H9 (cell line): ENCODE results near the gene ATRIP. TPM values are rescaled to one million over a fixed set of nuclear protein-coding genes. Genes with fewer than 3 reads are reported as not detected.
A peak's percentile ranks its signal among the peaks of the same experiment; 100 is the strongest.

Experiments used
- DNase-seq: peaks from one replicate; pipeline ENCODE4 v3.0.0-alpha.2; 2017
- H2AFZ ChIP-seq: one replicate; pipeline ENCODE4 v1.6.1; 2013; ENCODE audit warnings: mild to moderate bottlenecking, low read length, control low read depth, moderate library complexity
- H2AK5ac ChIP-seq: 2 replicates; pipeline ENCODE4 v1.6.1; 2013; ENCODE audit warnings: low read length, control low read depth, mixed read lengths; ENCODE audit not compliant: insufficient read length
- H2BK120ac ChIP-seq: one replicate; pipeline ENCODE4 v1.6.1; 2013; ENCODE audit warnings: low read depth, mild to moderate bottlenecking, low read length, control low read depth, inconsistent platforms; ENCODE audit not compliant: poor library complexity, severe bottlenecking
- H2BK12ac ChIP-seq: 2 replicates; pipeline ENCODE4 v1.6.1; 2013; ENCODE audit warnings: low read length, control low read depth, mixed read lengths, low read depth; ENCODE audit not compliant: insufficient read length
- H2BK15ac ChIP-seq: 2 replicates; pipeline ENCODE4 v1.6.1; 2013; ENCODE audit warnings: low read depth, low read length, control low read depth
- H2BK20ac ChIP-seq: one replicate; pipeline ENCODE4 v1.6.1; 2013; ENCODE audit warnings: low read depth, mild to moderate bottlenecking, low read length, control low read depth, inconsistent platforms; ENCODE audit not compliant: poor library complexity, severe bottlenecking
- H2BK5ac ChIP-seq: 2 replicates; pipeline ENCODE4 v1.6.1; 2013; ENCODE audit warnings: low read length, control low read depth, mixed read lengths; ENCODE audit not compliant: insufficient read length
- H3K14ac ChIP-seq: 2 replicates; pipeline ENCODE4 v1.6.1; 2013; ENCODE audit warnings: low read length, control low read depth; ENCODE audit not compliant: insufficient read depth
- H3K18ac ChIP-seq: 2 replicates; pipeline ENCODE4 v1.6.1; 2013; ENCODE audit warnings: low read depth, mild to moderate bottlenecking, mixed read lengths, low read length, control low read depth; ENCODE audit not compliant: insufficient read length
- H3K23ac ChIP-seq: 2 replicates; pipeline ENCODE4 v1.6.1; 2013; ENCODE audit warnings: low read length, control low read depth, mixed read lengths, low read depth; ENCODE audit not compliant: insufficient read length
- H3K23me2 ChIP-seq: 2 replicates; pipeline ENCODE4 v1.6.1; 2013; ENCODE audit warnings: low read depth, mild to moderate bottlenecking, mixed read lengths, low read length, control low read depth; ENCODE audit not compliant: insufficient read length, poor library complexity, severe bottlenecking
- H3K27ac ChIP-seq: 2 replicates; pipeline ENCODE4 v1.5.1; 2013; ENCODE audit warnings: low read length, control low read depth, mixed read lengths, low read depth; ENCODE audit not compliant: insufficient read length
- H3K27me3 ChIP-seq: 2 replicates; pipeline ENCODE4 v1.6.1; 2013; ENCODE audit warnings: low read length, control low read depth, inconsistent platforms; ENCODE audit not compliant: insufficient read depth
- H3K4ac ChIP-seq: 2 replicates; pipeline ENCODE4 v1.6.1; 2013; ENCODE audit warnings: low read depth, mild to moderate bottlenecking, control low read depth, inconsistent platforms, low read length, moderate library complexity
- H3K4me1 ChIP-seq: 2 replicates; pipeline ENCODE4 v1.6.1; 2013; ENCODE audit warnings: low read length, control low read depth, inconsistent platforms; ENCODE audit not compliant: insufficient read depth
- H3K4me2 ChIP-seq: 2 replicates; pipeline ENCODE4 v1.6.1; 2013; ENCODE audit warnings: low read length, control low read depth, mixed read lengths; ENCODE audit not compliant: insufficient read length, insufficient read depth
- H3K56ac ChIP-seq: 2 replicates; pipeline ENCODE4 v1.6.1; 2013; ENCODE audit warnings: low read depth, mild to moderate bottlenecking, mixed read lengths, low read length, control low read depth; ENCODE audit not compliant: insufficient read length
- H3K79me1 ChIP-seq: 2 replicates; pipeline ENCODE4 v1.6.1; 2013; ENCODE audit warnings: low read depth, mild to moderate bottlenecking, moderate library complexity, low read length, control low read depth, inconsistent platforms; ENCODE audit not compliant: insufficient read depth, poor library complexity, severe bottlenecking
- H3K79me2 ChIP-seq: 2 replicates; pipeline ENCODE4 v1.6.1; 2013; ENCODE audit warnings: low read length, control low read depth, inconsistent platforms; ENCODE audit not compliant: insufficient read depth
- H3K9ac ChIP-seq: 2 replicates; pipeline ENCODE4 v1.6.1; 2013; ENCODE audit warnings: low read length, control low read depth, mixed read lengths; ENCODE audit not compliant: insufficient read length; ENCODE audit errors: extremely low read depth
- H3K9me3 ChIP-seq: one replicate; pipeline ENCODE4 v1.6.1; 2013; ENCODE audit warnings: low read depth, low read length, inconsistent platforms; ENCODE audit not compliant: control insufficient read depth
- H3T11ph ChIP-seq: one replicate; pipeline ENCODE4 v1.6.1; 2013; ENCODE audit warnings: mild to moderate bottlenecking, low read length, control low read depth, inconsistent platforms
- H4K20me1 ChIP-seq: one replicate; pipeline ENCODE4 v1.6.1; 2013; ENCODE audit not compliant: control insufficient read depth, insufficient read length, insufficient read depth
- H4K5ac ChIP-seq: 2 replicates; pipeline ENCODE4 v1.6.1; 2013; ENCODE audit warnings: low read depth, mild to moderate bottlenecking, mixed read lengths, low read length, control low read depth; ENCODE audit not compliant: insufficient read length
- H4K8ac ChIP-seq: replicated peaks from 2 replicates; pipeline ENCODE4 v1.6.1; 2013; ENCODE audit warnings: low read length, control low read depth, mixed read lengths, low read depth; ENCODE audit not compliant: insufficient read length
- H4K91ac ChIP-seq: 2 replicates; pipeline ENCODE4 v1.6.1; 2013; ENCODE audit warnings: low read depth, mild to moderate bottlenecking, moderate library complexity, mixed read lengths, low read length, control low read depth; ENCODE audit not compliant: insufficient read length
- H3K27ac Mint-ChIP-seq, 3 experiments: 2 replicates in 2 of 3; 3 replicates in 1 of 3; pipeline ENCODE4 v1.8.0; 2020 to 2021; ENCODE audit warnings: mixed read lengths in 3 of 3, mild to moderate bottlenecking in 1 of 3, moderate library complexity in 1 of 3
- H3K27me3 Mint-ChIP-seq: 2 replicates; pipeline ENCODE4 v1.8.0; 2021; ENCODE audit warnings: low read depth, mild to moderate bottlenecking, moderate library complexity, mixed read lengths
- H3K36me3 Mint-ChIP-seq, 3 experiments: 2 replicates in 2 of 3; 3 replicates in 1 of 3; pipeline ENCODE4 v1.8.0; 2020 to 2021; ENCODE audit warnings: low read depth in 3 of 3, mixed read lengths in 3 of 3; ENCODE audit not compliant: insufficient read depth in 1 of 3
- H3K4me1 Mint-ChIP-seq, 2 experiments: 2 replicates each; pipeline ENCODE4 v1.8.0; 2020; ENCODE audit warnings: mixed read lengths in 2 of 2
- H3K4me3 Mint-ChIP-seq, 2 experiments: 2 replicates in 1 of 2; 3 replicates in 1 of 2; pipeline ENCODE4 v1.8.0; 2020 to 2021; ENCODE audit warnings: mild to moderate bottlenecking in 2 of 2, mixed read lengths in 2 of 2, moderate library complexity in 1 of 2
- H3K9me3 Mint-ChIP-seq, 2 experiments: 2 replicates in 1 of 2; 3 replicates in 1 of 2; pipeline ENCODE4 v1.8.0; 2020; ENCODE audit warnings: mild to moderate bottlenecking in 2 of 2, mixed read lengths in 2 of 2, moderate library complexity in 1 of 2
- WGBS: extraction: QIAGEN DNeasy Blood & Tissue Kit; methylation state at CpG from one replicate; pipeline ENCODE4 v1.1.7; 2013; ENCODE audit warnings: missing lambda C conversion rate, low lambda C conversion rate, mixed read lengths; ENCODE audit not compliant: insufficient read length; ENCODE audit errors: extremely low coverage; 5-methylcytosine and 5-hydroxymethylcytosine counted together
- total RNA-seq: library from RNA; stranded (reverse); gene quantifications from 2 replicates; pipeline ENCODE4 v1.2.1, GENCODE V29; 2021
- TF ChIP-seq, protein P1 (sequence below): fragments of 200-600 bp; sonication (generic); conservative IDR thresholded peaks from 3 replicates; pipeline ENCODE4 v1.8.0; 2021; ENCODE audit warnings: antibody characterized with exemption, mild to moderate bottlenecking

Gene ATRIP
- total RNA-seq, 1 experiment from 2014 or later, result 16.3 TPM

DNA sequence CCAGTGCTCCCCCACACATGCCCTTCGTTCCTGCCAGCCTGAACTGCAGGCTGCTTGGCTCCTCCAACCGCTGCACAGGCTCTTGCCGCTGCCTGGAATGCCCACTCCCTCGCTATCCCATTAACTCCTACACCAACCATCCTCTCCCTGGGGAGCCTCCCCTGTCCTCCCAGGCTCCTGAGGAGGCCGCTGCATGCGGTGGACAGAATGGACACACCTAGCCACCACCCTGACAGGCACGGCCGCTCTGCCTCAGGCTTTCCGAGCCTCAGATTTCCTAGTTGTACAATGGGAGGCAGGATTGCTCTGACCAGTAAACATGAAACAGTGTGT, 18.9 kb upstream of the ATRIP start:
- H4K8ac ChIP-seq, result no peak overlapping the region
- H3K27ac ChIP-seq, result no peak overlapping the region
- H3K79me1 ChIP-seq, result no peaks in the 10 kb centered on the region
- 0 out of 2 replicates have a peak overlapping the region, but pooled peaks have one; percentile 9 for H3K14ac ChIP-seq
- no peak overlapping the region for H3K4ac ChIP-seq
- Mint-ChIP-seq H3K27me3 (no peaks in the 10 kb centered on the region), H3K27ac (peak overlapping the region; percentile 50 to 97 (median 93); a peak in 5 of 7 replicates), H3K36me3 (peaks cover 14 to 41% (median 35%) of the 10 kb centered on the region in 3 experiments; a peak in 6 of 7 replicates), H3K4me1 (peaks cover 51 to 56% of the 10 kb centered on the region in 2 experiments), H3K4me3 (peak overlapping the region; percentile 83 to 89), H3K9me3 (no peaks in the 10 kb centered on the region)
- peak overlapping the region; percentile 65 for H3K4me2 ChIP-seq
- H2AK5ac ChIP-seq, result no peak overlapping the region
- no peak overlapping the region for H2BK15ac ChIP-seq
- peaks cover 35% of the 10 kb centered on the region; the same call in 1 of the 2 replicates for H3K79me2 ChIP-seq
- H3T11ph ChIP-seq, result no peak overlapping the region
- no peak overlapping the region for H2BK120ac ChIP-seq
- H2AFZ ChIP-seq, result no peak overlapping the region
- no peaks in the 10 kb centered on the region for H3K27me3 ChIP-seq
- no peak overlapping the region for H2BK20ac ChIP-seq
- no peak for DNase-seq
- no peak overlapping the region for H4K5ac ChIP-seq
- peaks cover 13% of the 10 kb centered on the region; the same call in 1 of the 2 replicates for H3K4me1 ChIP-seq
- no peaks in the 10 kb centered on the region for H4K20me1 ChIP-seq
- no peak overlapping the region for H3K9ac ChIP-seq
- no peak overlapping the region for H4K91ac ChIP-seq
- no peak overlapping the region for H3K18ac ChIP-seq
- no peak overlapping the region for H3K56ac ChIP-seq
- TF ChIP-seq, protein P1, sequence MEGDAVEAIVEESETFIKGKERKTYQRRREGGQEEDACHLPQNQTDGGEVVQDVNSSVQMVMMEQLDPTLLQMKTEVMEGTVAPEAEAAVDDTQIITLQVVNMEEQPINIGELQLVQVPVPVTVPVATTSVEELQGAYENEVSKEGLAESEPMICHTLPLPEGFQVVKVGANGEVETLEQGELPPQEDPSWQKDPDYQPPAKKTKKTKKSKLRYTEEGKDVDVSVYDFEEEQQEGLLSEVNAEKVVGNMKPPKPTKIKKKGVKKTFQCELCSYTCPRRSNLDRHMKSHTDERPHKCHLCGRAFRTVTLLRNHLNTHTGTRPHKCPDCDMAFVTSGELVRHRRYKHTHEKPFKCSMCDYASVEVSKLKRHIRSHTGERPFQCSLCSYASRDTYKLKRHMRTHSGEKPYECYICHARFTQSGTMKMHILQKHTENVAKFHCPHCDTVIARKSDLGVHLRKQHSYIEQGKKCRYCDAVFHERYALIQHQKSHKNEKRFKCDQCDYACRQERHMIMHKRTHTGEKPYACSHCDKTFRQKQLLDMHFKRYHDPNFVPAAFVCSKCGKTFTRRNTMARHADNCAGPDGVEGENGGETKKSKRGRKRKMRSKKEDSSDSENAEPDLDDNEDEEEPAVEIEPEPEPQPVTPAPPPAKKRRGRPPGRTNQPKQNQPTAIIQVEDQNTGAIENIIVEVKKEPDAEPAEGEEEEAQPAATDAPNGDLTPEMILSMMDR, result no peak
- no peaks in the 10 kb centered on the region for H3K9me3 ChIP-seq
- no CpG with 5 or more reads among the region's 9 CpGs for WGBS
- H2BK5ac ChIP-seq, result no peak overlapping the region
- no peak overlapping the region for H3K23ac ChIP-seq
- no peak overlapping the region for H2BK12ac ChIP-seq
- peaks cover 13% of the 10 kb centered on the region for H3K23me2 ChIP-seq
